WTC11 (cell line): ENCODE results near the gene BCAR3. TPM values are rescaled to one million over a fixed set of nuclear protein-coding genes. Genes with fewer than 3 reads are reported as not detected.

Experiments used
- ATAC-seq: fragments of 200-7000 bp; cut with Tn5 transposase; 2 replicates; pipeline ENCODE4 v1.10.0; 2021; ENCODE audit warnings: mild to moderate bottlenecking, moderate library complexity
- CTCF ChIA-PET: fragments of 300-600 bp; sonication (Branson Sonifier 250); formaldehyde crosslinking; loops from one replicate; lab custom pipeline; 2021; ENCODE audit warnings: antibody characterized with exemption; lab: Charles Lee
- POLR2A ChIA-PET: fragments of 350-600 bp; sonication (Branson Sonifier 250); formaldehyde crosslinking; loops from one replicate; lab custom pipeline; 2021; ENCODE audit warnings: antibody characterized with exemption; lab: Charles Lee
- DNase-seq: peaks from one replicate; pipeline ENCODE4 v3.0.0; 2021; ENCODE audit warnings: low spot score
- H3K27ac Mint-ChIP-seq: 2 replicates; pipeline ENCODE4 v1.8.0; 2021; ENCODE audit warnings: mixed read lengths
- H3K27me3 Mint-ChIP-seq: 2 replicates; pipeline ENCODE4 v1.8.0; 2021; ENCODE audit warnings: low read depth, mild to moderate bottlenecking, moderate library complexity, mixed read lengths
- H3K36me3 Mint-ChIP-seq: 2 replicates; pipeline ENCODE4 v1.8.0; 2021; ENCODE audit warnings: mixed read lengths
- H3K4me1 Mint-ChIP-seq: 2 replicates; pipeline ENCODE4 v1.8.0; 2022; ENCODE audit warnings: mixed read lengths
- H3K4me3 Mint-ChIP-seq: 2 replicates; pipeline ENCODE4 v1.8.0; 2021; ENCODE audit warnings: mild to moderate bottlenecking, moderate library complexity, mixed read lengths
- H3K9me3 Mint-ChIP-seq: 2 replicates; pipeline ENCODE4 v1.8.0; 2021; ENCODE audit warnings: mixed read lengths
- ESRRA ChIP-seq: sonication (generic); formaldehyde crosslinking; IDR thresholded peaks from 2 replicates; pipeline ENCODE4 v1.8.1; 2022; ENCODE audit warnings: mild to moderate bottlenecking, missing genetic modification reagents, borderline replicate concordance
- HMGA2 ChIP-seq: fragments of 250-450 bp; sonication (Bioruptor Pico); IDR thresholded peaks from 2 replicates; pipeline ENCODE4 v1.4.0; 2021; ENCODE audit warnings: mild to moderate bottlenecking, moderate library complexity
- KAT7 ChIP-seq: sonication (generic); formaldehyde crosslinking; IDR thresholded peaks from 2 replicates; pipeline ENCODE4 v1.8.1; 2023; ENCODE audit warnings: missing genetic modification reagents, mild to moderate bottlenecking, borderline replicate concordance
- MYBL2 ChIP-seq: sonication (generic); formaldehyde crosslinking; IDR thresholded peaks from 2 replicates; pipeline ENCODE4 v1.8.1; 2023; ENCODE audit warnings: mild to moderate bottlenecking, moderate library complexity, missing genetic modification reagents
- OVOL2 ChIP-seq: fragments of 250-450 bp; sonication (Bioruptor Pico); IDR thresholded peaks from 2 replicates; pipeline ENCODE4 v1.9.0; 2021; ENCODE audit warnings: mild to moderate bottlenecking, borderline replicate concordance
- ZNF138 ChIP-seq: sonication (generic); formaldehyde crosslinking; conservative IDR thresholded peaks from 2 replicates; pipeline ENCODE4 v1.8.1; 2022; ENCODE audit warnings: mild to moderate bottlenecking, moderate library complexity, missing genetic modification reagents
- ZNF317 ChIP-seq: sonication (generic); formaldehyde crosslinking; IDR thresholded peaks from 2 replicates; pipeline ENCODE4 v1.8.1; 2023; ENCODE audit warnings: low read depth, mild to moderate bottlenecking, moderate library complexity, missing genetic modification reagents, borderline replicate concordance
- total RNA-seq: library from RNA; stranded (reverse); gene quantifications from 3 replicates; pipeline ENCODE4 v1.2.3, GENCODE V29; 2021
- TF ChIP-seq, protein P1 (sequence below): sonication (generic); formaldehyde crosslinking; IDR thresholded peaks from 2 replicates; pipeline ENCODE4 v1.8.0; 2023; ENCODE audit warnings: missing genetic modification reagents, mild to moderate bottlenecking, borderline replicate concordance
- TF ChIP-seq, protein P2 (sequence below): fragments of 250-450 bp; sonication (Bioruptor Pico); IDR thresholded peaks from 2 replicates; pipeline ENCODE4 v1.9.0; 2021; ENCODE audit warnings: mild to moderate bottlenecking
- TF ChIP-seq, protein P3 (sequence below): sonication (generic); formaldehyde crosslinking; IDR thresholded peaks from 2 replicates; pipeline ENCODE4 v1.8.1; 2022; ENCODE audit warnings: missing genetic modification reagents, borderline replicate concordance
- TF ChIP-seq, protein P4 (sequence below): fragments of 250-450 bp; sonication (Bioruptor Pico); IDR thresholded peaks from 2 replicates; pipeline ENCODE4 v1.8.0; 2021; ENCODE audit warnings: mild to moderate bottlenecking
- TF ChIP-seq, protein P5 (sequence below): sonication (generic); formaldehyde crosslinking; IDR thresholded peaks from 2 replicates; pipeline ENCODE4 v1.8.1; 2023; ENCODE audit warnings: mild to moderate bottlenecking, missing genetic modification reagents, moderate library complexity
- TF ChIP-seq, protein P6 (sequence below): sonication (generic); formaldehyde crosslinking; IDR thresholded peaks from 2 replicates; pipeline ENCODE4 v1.8.0; 2022; ENCODE audit warnings: mild to moderate bottlenecking, missing genetic modification reagents
- TF ChIP-seq, protein P7 (sequence below): sonication (generic); formaldehyde crosslinking; IDR thresholded peaks from 2 replicates; pipeline ENCODE4 v1.8.1; 2023; ENCODE audit warnings: mild to moderate bottlenecking, moderate library complexity, missing genetic modification reagents

Gene BCAR3
- total RNA-seq, 1 experiment from 2014 or later = 14.8 TPM

DNA sequence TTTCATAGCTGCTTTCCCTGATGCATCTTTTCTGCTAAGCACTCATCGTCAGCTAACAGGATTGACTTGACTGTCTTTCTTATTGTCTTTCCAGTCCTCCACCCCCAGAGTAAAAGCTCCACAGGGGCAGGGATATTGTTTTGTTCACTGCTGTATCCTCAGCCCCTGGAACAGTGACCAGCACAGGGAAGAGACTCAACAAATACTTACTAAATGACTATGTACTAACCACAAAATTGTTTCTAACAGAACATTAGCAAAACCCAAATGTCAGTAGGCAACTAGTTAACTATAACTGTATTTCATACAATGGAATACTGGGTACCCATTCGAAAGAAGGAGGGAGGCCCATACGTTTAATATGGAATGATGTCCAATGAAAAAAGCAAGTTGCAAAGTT is 53.0 kb downstream of the BCAR3 start (continued):
- TF ChIP-seq, protein P1, sequence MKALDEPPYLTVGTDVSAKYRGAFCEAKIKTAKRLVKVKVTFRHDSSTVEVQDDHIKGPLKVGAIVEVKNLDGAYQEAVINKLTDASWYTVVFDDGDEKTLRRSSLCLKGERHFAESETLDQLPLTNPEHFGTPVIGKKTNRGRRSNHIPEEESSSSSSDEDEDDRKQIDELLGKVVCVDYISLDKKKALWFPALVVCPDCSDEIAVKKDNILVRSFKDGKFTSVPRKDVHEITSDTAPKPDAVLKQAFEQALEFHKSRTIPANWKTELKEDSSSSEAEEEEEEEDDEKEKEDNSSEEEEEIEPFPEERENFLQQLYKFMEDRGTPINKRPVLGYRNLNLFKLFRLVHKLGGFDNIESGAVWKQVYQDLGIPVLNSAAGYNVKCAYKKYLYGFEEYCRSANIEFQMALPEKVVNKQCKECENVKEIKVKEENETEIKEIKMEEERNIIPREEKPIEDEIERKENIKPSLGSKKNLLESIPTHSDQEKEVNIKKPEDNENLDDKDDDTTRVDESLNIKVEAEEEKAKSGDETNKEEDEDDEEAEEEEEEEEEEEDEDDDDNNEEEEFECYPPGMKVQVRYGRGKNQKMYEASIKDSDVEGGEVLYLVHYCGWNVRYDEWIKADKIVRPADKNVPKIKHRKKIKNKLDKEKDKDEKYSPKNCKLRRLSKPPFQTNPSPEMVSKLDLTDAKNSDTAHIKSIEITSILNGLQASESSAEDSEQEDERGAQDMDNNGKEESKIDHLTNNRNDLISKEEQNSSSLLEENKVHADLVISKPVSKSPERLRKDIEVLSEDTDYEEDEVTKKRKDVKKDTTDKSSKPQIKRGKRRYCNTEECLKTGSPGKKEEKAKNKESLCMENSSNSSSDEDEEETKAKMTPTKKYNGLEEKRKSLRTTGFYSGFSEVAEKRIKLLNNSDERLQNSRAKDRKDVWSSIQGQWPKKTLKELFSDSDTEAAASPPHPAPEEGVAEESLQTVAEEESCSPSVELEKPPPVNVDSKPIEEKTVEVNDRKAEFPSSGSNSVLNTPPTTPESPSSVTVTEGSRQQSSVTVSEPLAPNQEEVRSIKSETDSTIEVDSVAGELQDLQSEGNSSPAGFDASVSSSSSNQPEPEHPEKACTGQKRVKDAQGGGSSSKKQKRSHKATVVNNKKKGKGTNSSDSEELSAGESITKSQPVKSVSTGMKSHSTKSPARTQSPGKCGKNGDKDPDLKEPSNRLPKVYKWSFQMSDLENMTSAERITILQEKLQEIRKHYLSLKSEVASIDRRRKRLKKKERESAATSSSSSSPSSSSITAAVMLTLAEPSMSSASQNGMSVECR = no peak
- TF ChIP-seq, all 79 proteins: peak for 0

DNA sequence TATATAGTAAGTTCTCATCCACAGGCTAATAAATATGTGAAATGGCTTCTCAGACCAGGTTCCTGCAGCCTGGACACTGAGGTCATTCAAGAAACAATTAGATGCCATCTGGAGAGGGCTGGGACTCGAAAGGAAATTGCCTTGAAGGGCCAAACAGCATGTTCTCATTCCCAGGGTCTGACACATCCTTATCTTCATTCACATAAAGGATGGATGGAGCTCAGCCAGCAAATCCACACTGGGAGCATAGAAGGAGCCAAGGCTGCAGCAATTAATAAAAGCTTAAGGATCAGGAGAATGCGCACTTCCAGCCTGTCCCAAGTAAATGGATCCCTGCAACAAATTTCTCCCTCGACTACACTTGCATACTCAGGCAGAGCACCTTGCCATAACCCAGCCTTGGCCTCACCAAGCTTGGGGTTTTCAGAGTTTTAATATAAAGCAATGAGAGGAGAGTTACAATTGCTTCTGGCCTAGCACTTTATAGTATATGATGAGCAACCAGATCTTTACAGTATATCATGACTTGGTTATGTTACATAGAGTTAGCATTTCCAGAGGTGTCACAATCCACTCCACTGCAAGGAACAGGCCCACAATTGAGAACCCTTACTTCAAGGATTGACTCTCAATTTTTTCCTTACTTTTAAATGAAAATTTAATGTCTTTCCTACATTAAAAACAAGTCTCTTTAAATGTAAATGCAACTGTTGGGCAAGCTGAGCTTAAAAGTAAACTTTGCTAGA is 55.9 kb downstream of the BCAR3 start:
- Mint-ChIP-seq H3K27me3 (no peaks in the 10 kb centered on the region), H3K9me3 (no peaks in the 10 kb centered on the region), H3K27ac (no peak overlapping the region), H3K36me3 (no peaks in the 10 kb centered on the region), H3K4me3 (no peak overlapping the region), H3K4me1 (peaks cover 24% of the 10 kb centered on the region)
- ChIA-PET POLR2A (no interaction called here), CTCF (interaction anchor here (2.9 to 8.0 kb wide), 2 partner anchors 189 to 218 kb away, joined by 17 to 240 read pairs; no protein-coding TSS in a partner anchor)
- DNase-seq (no peak), ATAC-seq (no peak)
- TF ChIP-seq KAT7 (CRISPR knock-in tag) (no peak), ZNF317 (CRISPR knock-in tag) (no peak), MYBL2 (CRISPR knock-in tag) (no peak), ESRRA (no peak), HMGA2 (CRISPR knock-in tag) (no peak), OVOL2 (CRISPR knock-in tag) (no peak), ZNF138 (CRISPR knock-in tag) (no peak)
- TF ChIP-seq, protein P2, sequence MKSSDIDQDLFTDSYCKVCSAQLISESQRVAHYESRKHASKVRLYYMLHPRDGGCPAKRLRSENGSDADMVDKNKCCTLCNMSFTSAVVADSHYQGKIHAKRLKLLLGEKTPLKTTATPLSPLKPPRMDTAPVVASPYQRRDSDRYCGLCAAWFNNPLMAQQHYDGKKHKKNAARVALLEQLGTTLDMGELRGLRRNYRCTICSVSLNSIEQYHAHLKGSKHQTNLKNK (CRISPR knock-in tag) = no peak
- TF ChIP-seq, protein P3, sequence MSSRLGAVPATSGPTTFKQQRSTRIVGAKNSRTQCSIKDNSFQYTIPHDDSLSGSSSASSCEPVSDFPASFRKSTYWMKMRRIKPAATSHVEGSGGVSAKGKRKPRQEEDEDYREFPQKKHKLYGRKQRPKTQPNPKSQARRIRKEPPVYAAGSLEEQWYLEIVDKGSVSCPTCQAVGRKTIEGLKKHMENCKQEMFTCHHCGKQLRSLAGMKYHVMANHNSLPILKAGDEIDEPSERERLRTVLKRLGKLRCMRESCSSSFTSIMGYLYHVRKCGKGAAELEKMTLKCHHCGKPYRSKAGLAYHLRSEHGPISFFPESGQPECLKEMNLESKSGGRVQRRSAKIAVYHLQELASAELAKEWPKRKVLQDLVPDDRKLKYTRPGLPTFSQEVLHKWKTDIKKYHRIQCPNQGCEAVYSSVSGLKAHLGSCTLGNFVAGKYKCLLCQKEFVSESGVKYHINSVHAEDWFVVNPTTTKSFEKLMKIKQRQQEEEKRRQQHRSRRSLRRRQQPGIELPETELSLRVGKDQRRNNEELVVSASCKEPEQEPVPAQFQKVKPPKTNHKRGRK (CRISPR knock-in tag) = no peak
- TF ChIP-seq, protein P4, sequence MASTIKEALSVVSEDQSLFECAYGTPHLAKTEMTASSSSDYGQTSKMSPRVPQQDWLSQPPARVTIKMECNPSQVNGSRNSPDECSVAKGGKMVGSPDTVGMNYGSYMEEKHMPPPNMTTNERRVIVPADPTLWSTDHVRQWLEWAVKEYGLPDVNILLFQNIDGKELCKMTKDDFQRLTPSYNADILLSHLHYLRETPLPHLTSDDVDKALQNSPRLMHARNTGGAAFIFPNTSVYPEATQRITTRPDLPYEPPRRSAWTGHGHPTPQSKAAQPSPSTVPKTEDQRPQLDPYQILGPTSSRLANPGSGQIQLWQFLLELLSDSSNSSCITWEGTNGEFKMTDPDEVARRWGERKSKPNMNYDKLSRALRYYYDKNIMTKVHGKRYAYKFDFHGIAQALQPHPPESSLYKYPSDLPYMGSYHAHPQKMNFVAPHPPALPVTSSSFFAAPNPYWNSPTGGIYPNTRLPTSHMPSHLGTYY = no peak
- TF ChIP-seq, protein P1 = no peak
- TF ChIP-seq, protein P5, sequence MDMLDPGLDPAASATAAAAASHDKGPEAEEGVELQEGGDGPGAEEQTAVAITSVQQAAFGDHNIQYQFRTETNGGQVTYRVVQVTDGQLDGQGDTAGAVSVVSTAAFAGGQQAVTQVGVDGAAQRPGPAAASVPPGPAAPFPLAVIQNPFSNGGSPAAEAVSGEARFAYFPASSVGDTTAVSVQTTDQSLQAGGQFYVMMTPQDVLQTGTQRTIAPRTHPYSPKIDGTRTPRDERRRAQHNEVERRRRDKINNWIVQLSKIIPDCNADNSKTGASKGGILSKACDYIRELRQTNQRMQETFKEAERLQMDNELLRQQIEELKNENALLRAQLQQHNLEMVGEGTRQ (CRISPR knock-in tag) = no peak
- TF ChIP-seq, protein P6, sequence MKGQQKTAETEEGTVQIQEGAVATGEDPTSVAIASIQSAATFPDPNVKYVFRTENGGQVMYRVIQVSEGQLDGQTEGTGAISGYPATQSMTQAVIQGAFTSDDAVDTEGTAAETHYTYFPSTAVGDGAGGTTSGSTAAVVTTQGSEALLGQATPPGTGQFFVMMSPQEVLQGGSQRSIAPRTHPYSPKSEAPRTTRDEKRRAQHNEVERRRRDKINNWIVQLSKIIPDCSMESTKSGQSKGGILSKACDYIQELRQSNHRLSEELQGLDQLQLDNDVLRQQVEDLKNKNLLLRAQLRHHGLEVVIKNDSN (CRISPR knock-in tag) = no peak
- TF ChIP-seq, protein P7, sequence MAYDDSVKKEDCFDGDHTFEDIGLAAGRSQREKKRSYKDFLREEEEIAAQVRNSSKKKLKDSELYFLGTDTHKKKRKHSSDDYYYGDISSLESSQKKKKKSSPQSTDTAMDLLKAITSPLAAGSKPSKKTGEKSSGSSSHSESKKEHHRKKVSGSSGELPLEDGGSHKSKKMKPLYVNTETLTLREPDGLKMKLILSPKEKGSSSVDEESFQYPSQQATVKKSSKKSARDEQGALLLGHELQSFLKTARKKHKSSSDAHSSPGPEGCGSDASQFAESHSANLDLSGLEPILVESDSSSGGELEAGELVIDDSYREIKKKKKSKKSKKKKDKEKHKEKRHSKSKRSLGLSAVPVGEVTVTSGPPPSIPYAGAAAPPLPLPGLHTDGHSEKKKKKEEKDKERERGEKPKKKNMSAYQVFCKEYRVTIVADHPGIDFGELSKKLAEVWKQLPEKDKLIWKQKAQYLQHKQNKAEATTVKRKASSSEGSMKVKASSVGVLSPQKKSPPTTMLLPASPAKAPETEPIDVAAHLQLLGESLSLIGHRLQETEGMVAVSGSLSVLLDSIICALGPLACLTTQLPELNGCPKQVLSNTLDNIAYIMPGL = no peak
